GM12878 (cell line): ENCODE data around the gene APLP2. TPM values are rescaled to one million over a fixed set of nuclear protein-coding genes. Genes with fewer than 3 reads are reported as not detected.

Experiments used
- ATAC-seq: fragments of 200-7000 bp; cut with Tn5 transposase; 3 replicates; pipeline ENCODE4 v1.9.1; 2020; ENCODE audit warnings: mild to moderate bottlenecking, moderate library complexity
- BruUV-seq: library from RNA; stranded (reverse); fragments of 400-500 nt; replicated peaks from 2 replicates; lab custom pipeline; 2021; lab: Mats Ljungman, UMichigan
- CTCF ChIA-PET: fragments of 300-600 bp; sonication (Branson Sonifier 250); formaldehyde crosslinking; extraction: SDS; loops from one replicate; lab custom pipeline; 2021; ENCODE audit warnings: inconsistent platforms; lab: Yijun Ruan, JAX
- POLR2A ChIA-PET: fragments of 350-600 bp; formaldehyde crosslinking; extraction: SDS; loops from one replicate; lab custom pipeline; 2021; ENCODE audit warnings: inconsistent platforms; lab: Charles Lee
- RAD21 ChIA-PET: fragments of 300-600 bp; sonication (Branson Sonifier 250); formaldehyde crosslinking; loops from one replicate; lab custom pipeline; 2023; ENCODE audit warnings: antibody characterized with exemption; ENCODE audit not compliant: unreplicated experiment; lab: Charles Lee
- SMC1A ChIA-PET: fragments of 300-600 bp; sonication (Branson Sonifier 250); formaldehyde crosslinking; loops from one replicate; lab custom pipeline; 2023; ENCODE audit not compliant: unreplicated experiment, uncharacterized antibody; lab: Charles Lee
- DNase-seq: peaks from one replicate; pipeline ENCODE4 v3.0.0-alpha.2; 2011; ENCODE audit warnings: low read depth, low spot score
- FAIRE-seq: peaks from 3 replicates; lab custom pipeline; 2011; peaks lifted over from hg19 to GRCh38; lab: Jason Lieb, UNC
- H2AFZ ChIP-seq: 2 replicates; pipeline ENCODE4 v1.6.0; 2011; ENCODE audit warnings: low read depth, low read length, control low read depth; ENCODE audit not compliant: control insufficient read depth
- H3K27ac ChIP-seq: 2 replicates; pipeline ENCODE4 v1.5.1; 2011; ENCODE audit warnings: control low read depth; ENCODE audit not compliant: control insufficient read depth, insufficient read depth
- H3K27me3 ChIP-seq, 2 experiments: replicated peaks in 1 of 2; 2 replicates each; pipeline versions ENCODE4 v1.6.0 to v1.6.1; 2011; ENCODE audit warnings: low read length in 1 of 2; ENCODE audit not compliant: control insufficient read depth in 2 of 2, insufficient read depth in 2 of 2
- H3K36me3 ChIP-seq, 2 experiments: 2 replicates each; pipeline ENCODE4 v1.5.1; 2011; ENCODE audit warnings: low read length in 1 of 2; ENCODE audit not compliant: control insufficient read depth in 2 of 2, insufficient read depth in 2 of 2
- H3K4me1 ChIP-seq: 2 replicates; pipeline ENCODE4 v1.6.1; 2011; ENCODE audit warnings: mild to moderate bottlenecking, low read length, moderate library complexity, mixed read lengths; ENCODE audit not compliant: control insufficient read depth, insufficient read depth
- H3K4me2 ChIP-seq: 2 replicates; pipeline ENCODE4 v1.6.0; 2011; ENCODE audit warnings: control low read depth; ENCODE audit not compliant: control insufficient read depth, insufficient read depth
- H3K4me3 ChIP-seq: fragments of 200-600 bp; sonication (generic); 2 replicates; pipeline ENCODE4 v1.5.1; 2016
- H3K79me2 ChIP-seq: 2 replicates; pipeline ENCODE4 v1.6.0; 2011; ENCODE audit warnings: low read length; ENCODE audit not compliant: control insufficient read depth, insufficient read depth
- H3K9ac ChIP-seq: 2 replicates; pipeline ENCODE4 v1.8.0; 2011; ENCODE audit warnings: low read length, control low read depth, mixed read lengths; ENCODE audit not compliant: control insufficient read depth, insufficient read depth
- H3K9me3 ChIP-seq: replicated peaks from 3 replicates; pipeline ENCODE4 v1.5.1; 2011; ENCODE audit warnings: mild to moderate bottlenecking, low read length; ENCODE audit not compliant: control insufficient read depth, insufficient read depth
- H4K20me1 ChIP-seq: 2 replicates; pipeline ENCODE4 v1.6.0; 2011; ENCODE audit not compliant: control insufficient read depth, insufficient read depth
- CHD1 ChIP-seq: IDR thresholded peaks from 2 replicates; pipeline ENCODE4 v1.6.1; 2012; ENCODE audit warnings: low read depth, low read length, improper control_type of control experiment
- HDAC2 ChIP-seq: fragments of 200-600 bp; sonication (generic); IDR thresholded peaks from 2 replicates; pipeline ENCODE4 v1.6.1; 2017
- HDAC6 ChIP-seq: fragments of 200-600 bp; sonication (generic); IDR thresholded peaks from one replicate; pipeline ENCODE4 v1.8.0; 2017; ENCODE audit warnings: antibody characterized with exemption; ENCODE audit not compliant: unreplicated experiment
- KAT2A ChIP-seq: conservative IDR thresholded peaks from 2 replicates; pipeline ENCODE4 v1.6.1; 2011; ENCODE audit warnings: low read depth, low read length; ENCODE audit not compliant: control insufficient read depth
- KLF5 ChIP-seq: fragments of 450-650 bp; IDR thresholded peaks from 2 replicates; pipeline ENCODE4 v1.6.1; 2014; ENCODE audit warnings: mild to moderate bottlenecking; ENCODE audit not compliant: partially characterized antibody
- LARP7 ChIP-seq: fragments of 450-650 bp; IDR thresholded peaks from 2 replicates; pipeline ENCODE4 v1.6.1; 2017; ENCODE audit warnings: mild to moderate bottlenecking
- MEF2A ChIP-seq: IDR thresholded peaks from 2 replicates; pipeline ENCODE4 v1.6.1; 2011; ENCODE audit warnings: low read depth, mild to moderate bottlenecking, low read length, moderate library complexity; ENCODE audit not compliant: insufficient read depth
- MTA3 ChIP-seq: IDR thresholded peaks from 2 replicates; pipeline ENCODE4 v1.6.1; 2012; ENCODE audit warnings: low read length, inconsistent platforms, borderline replicate concordance
- RBBP5 ChIP-seq: fragments of 200-600 bp; sonication (generic); conservative IDR thresholded peaks from 2 replicates; pipeline ENCODE4 v1.6.1; 2016
- RCOR1 ChIP-seq: conservative IDR thresholded peaks from 2 replicates; pipeline ENCODE4 v1.6.1; 2012; ENCODE audit warnings: low read depth, low read length, improper control_type of control experiment
- RELA ChIP-seq: fragments of 450-650 bp; IDR thresholded peaks from 2 replicates; pipeline ENCODE4 v1.8.0; 2014; ENCODE audit warnings: borderline replicate concordance; ENCODE audit not compliant: partially characterized antibody
- SREBF1 ChIP-seq: IDR thresholded peaks from 2 replicates; pipeline ENCODE4 v1.6.1; 2012; ENCODE audit warnings: mild to moderate bottlenecking, low read length
- STAT3 ChIP-seq: IDR thresholded peaks from 2 replicates; pipeline ENCODE4 v1.6.1; 2011; ENCODE audit warnings: low read depth, low read length, improper control_type of control experiment
- WRNIP1 ChIP-seq: IDR thresholded peaks from 2 replicates; pipeline ENCODE4 v1.6.1; 2011; ENCODE audit warnings: low read depth, low read length, improper control_type of control experiment, borderline replicate concordance
- YY1 ChIP-seq: IDR thresholded peaks from 2 replicates; pipeline ENCODE4 v1.6.1; 2011; ENCODE audit warnings: low read depth, mild to moderate bottlenecking, low read length
- WGBS: methylation state at CpG from one replicate; pipeline ENCODE4 v1.1.6; 2016; ENCODE audit warnings: low lambda C conversion rate; ENCODE audit not compliant: insufficient replicate concordance, insufficient coverage; ENCODE audit errors: missing lambda C conversion rate; 5-methylcytosine and 5-hydroxymethylcytosine counted together
- in situ Hi-C: fragments of 300-500 bp; cut with MboI; formaldehyde crosslinking; loops from 9 replicates; pipeline ENCODE4 v1.14.3; 2018; ENCODE audit warnings: mixed read lengths
- intact Hi-C: fragments of 100-400 bp; cut with micrococcal nuclease; formaldehyde crosslinking; loops from one replicate; pipeline ENCODE4 v1.14.2; 2022; ENCODE audit not compliant: unreplicated experiment
- polyA plus RNA-seq, 11 experiments: library from polyadenylated mRNA; depleted of rRNA in 4 of 11; unstranded in 6 of 11; stranded (reverse) in 5 of 11; fragments of >200 nt; fragmentation: Nextera tagmentation in 4 of 11; fragmentation: Illumina TruSeq in 1 of 11; extraction: Ambion mirVana in 4 of 11; extraction: Trizol in 1 of 11; gene quantifications; 1 replicate in 1 of 11; 2 replicates in 10 of 11; pipeline versions ENCODE4 v1.2.1 to v1.2.3, GENCODE V29; 2011 to 2016; ENCODE audit warnings: inconsistent platforms in 2 of 11, missing spikeins in 2 of 11, low read depth in 1 of 11
- total RNA-seq, 4 experiments: library from RNA; depleted of rRNA in 3 of 4; stranded (reverse); fragments of >200 nt in 3 of 4; fragmentation: Illumina TruSeq in 1 of 4; extraction: Trizol in 1 of 4; gene quantifications; 2 replicates each; pipeline versions ENCODE4 v1.2.1 to v1.2.3, GENCODE V29; 2013 to 2021
- TF ChIP-seq, protein P1 (sequence below): fragments of 450-650 bp; formaldehyde crosslinking; IDR thresholded peaks from 2 replicates; pipeline ENCODE4 v1.4.0; 2020; ENCODE audit warnings: mild to moderate bottlenecking, moderate library complexity
- TF ChIP-seq, protein P2 (sequence below): IDR thresholded peaks from 2 replicates; pipeline ENCODE4 v1.6.1; 2011; ENCODE audit warnings: borderline replicate concordance, low read depth, mild to moderate bottlenecking, moderate library complexity, mixed read lengths, low read length; ENCODE audit not compliant: insufficient read depth; ENCODE audit errors: extremely low read length

Gene APLP2
- total and polyA plus RNA-seq, 10 of the 15 experiments (the other 5 are each of a cell fraction or from before 2014, with no cell fraction given): 2.3 to 38.8 (median 21.3) TPM

DNA sequence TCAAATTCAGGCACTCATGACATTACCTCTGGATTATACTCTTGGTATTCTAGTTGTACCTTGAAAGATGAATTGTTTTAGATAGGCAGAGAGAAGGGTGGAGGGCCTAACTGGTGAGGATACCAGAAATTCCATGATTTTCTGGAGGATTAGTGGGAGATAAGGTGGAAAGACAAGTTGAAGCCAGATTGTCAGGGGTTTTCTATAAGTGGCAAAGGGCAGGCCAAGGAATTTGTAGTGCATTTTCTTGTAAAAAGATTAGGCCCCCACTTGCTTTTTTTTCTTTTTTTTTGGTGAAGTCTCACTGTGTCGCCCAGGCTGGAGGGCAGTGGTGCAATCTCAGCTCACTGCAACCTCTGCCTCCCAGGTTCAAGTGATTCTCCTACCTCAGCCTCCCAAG is 38.6 kb upstream of the APLP2 start (continued):
- TF ChIP-seq, protein P1, sequence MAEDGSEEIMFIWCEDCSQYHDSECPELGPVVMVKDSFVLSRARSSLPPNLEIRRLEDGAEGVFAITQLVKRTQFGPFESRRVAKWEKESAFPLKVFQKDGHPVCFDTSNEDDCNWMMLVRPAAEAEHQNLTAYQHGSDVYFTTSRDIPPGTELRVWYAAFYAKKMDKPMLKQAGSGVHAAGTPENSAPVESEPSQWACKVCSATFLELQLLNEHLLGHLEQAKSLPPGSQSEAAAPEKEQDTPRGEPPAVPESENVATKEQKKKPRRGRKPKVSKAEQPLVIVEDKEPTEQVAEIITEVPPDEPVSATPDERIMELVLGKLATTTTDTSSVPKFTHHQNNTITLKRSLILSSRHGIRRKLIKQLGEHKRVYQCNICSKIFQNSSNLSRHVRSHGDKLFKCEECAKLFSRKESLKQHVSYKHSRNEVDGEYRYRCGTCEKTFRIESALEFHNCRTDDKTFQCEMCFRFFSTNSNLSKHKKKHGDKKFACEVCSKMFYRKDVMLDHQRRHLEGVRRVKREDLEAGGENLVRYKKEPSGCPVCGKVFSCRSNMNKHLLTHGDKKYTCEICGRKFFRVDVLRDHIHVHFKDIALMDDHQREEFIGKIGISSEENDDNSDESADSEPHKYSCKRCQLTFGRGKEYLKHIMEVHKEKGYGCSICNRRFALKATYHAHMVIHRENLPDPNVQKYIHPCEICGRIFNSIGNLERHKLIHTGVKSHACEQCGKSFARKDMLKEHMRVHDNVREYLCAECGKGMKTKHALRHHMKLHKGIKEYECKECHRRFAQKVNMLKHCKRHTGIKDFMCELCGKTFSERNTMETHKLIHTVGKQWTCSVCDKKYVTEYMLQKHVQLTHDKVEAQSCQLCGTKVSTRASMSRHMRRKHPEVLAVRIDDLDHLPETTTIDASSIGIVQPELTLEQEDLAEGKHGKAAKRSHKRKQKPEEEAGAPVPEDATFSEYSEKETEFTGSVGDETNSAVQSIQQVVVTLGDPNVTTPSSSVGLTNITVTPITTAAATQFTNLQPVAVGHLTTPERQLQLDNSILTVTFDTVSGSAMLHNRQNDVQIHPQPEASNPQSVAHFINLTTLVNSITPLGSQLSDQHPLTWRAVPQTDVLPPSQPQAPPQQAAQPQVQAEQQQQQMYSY (CRISPR knock-in tag): no peak
- no peak for TF ChIP-seq KAT2A

DNA sequence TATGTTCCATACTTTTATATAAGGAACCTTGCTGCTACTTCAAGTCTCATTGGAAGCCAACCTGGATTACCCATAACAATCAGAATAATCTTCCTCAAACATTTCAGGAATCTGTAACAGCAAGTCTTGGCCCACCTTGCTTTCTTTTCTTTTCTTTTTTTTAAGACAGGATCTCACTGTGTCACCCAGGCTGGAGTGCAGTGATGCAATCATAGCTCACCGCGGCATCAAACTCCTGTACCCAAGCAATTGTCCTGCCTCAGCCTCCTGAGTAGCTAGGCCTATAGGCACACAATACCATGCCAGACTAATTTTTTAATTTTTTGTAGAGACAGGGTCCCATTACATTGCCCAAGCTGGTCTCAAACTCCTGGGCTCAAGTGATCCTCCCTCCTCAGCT is 37.7 kb upstream of the APLP2 start:
- no peak overlapping the region for H3K4me2 ChIP-seq
- H3K9me3 ChIP-seq: no peaks in the 10 kb centered on the region
- DNase-seq: no peak
- ChIA-PET CTCF (no interaction called here), POLR2A (no interaction called here), RAD21 (no interaction called here), SMC1A (interaction anchor here (0.6 kb wide), 1 partner anchor 111 kb away, joined by 3 read pairs; no protein-coding TSS in a partner anchor)
- H3K4me3 ChIP-seq: no peak overlapping the region
- no peaks in the 10 kb centered on the region for H3K4me1 ChIP-seq
- H2AFZ ChIP-seq: no peak overlapping the region
- in situ Hi-C loops: no loop called here
- WGBS: 93% methylated on average over 2 of the region's 2 CpGs
- TF ChIP-seq STAT3 (no peak), HDAC6 (no peak), KLF5 (no peak), RCOR1 (no peak), WRNIP1 (no peak), RBBP5 (no peak), YY1 (no peak), RELA (no peak), LARP7 (no peak), MEF2A (no peak), CHD1 (no peak), SREBF1 (no peak), HDAC2 (no peak), MTA3 (no peak)
- TF ChIP-seq, protein P1 (CRISPR knock-in tag): no peak
- TF ChIP-seq, protein P2, sequence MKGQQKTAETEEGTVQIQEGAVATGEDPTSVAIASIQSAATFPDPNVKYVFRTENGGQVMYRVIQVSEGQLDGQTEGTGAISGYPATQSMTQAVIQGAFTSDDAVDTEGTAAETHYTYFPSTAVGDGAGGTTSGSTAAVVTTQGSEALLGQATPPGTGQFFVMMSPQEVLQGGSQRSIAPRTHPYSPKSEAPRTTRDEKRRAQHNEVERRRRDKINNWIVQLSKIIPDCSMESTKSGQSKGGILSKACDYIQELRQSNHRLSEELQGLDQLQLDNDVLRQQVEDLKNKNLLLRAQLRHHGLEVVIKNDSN: no peak
- no peaks in the 10 kb centered on the region for H3K36me3 ChIP-seq
- intact Hi-C loops: no loop called here
- no peaks in the 10 kb centered on the region for H4K20me1 ChIP-seq
- no peak for FAIRE-seq
- BruUV-seq: no TSS peak
- no peak overlapping the region for H3K9ac ChIP-seq
- no peaks in the 10 kb centered on the region; a peak in 2 of 4 replicates for H3K27me3 ChIP-seq
- no peaks in the 10 kb centered on the region for H3K79me2 ChIP-seq
- ATAC-seq: no peak
- H3K27ac ChIP-seq: no peak overlapping the region
